Measurements from ENCODE around the gene SGIP1. TPM values are rescaled to one million over a fixed set of nuclear protein-coding genes. Genes with fewer than 3 reads are reported as not detected.

SGIP1 gene
- total and polyA plus RNA-seq, 2 experiments from 2014 or later, result 4.0 to 7.7 TPM

GRCh38 chr1:66679140-66679539, 145.2 kb downstream of the SGIP1 start:
- 84 to 86% methylated on average over 5 of the region's 5 CpGs for WGBS, 2 experiments (ENCODE audit: low coverage in 1 of 2, low lambda C conversion rate in 2 of 2, missing lambda C conversion rate in 2 of 2)
- H3K9me3 ChIP-seq (ENCODE audit: low read depth), result no peaks in the 10 kb centered on the region
- DNase-seq, result no peak

GRCh38 chr1:66681686-66682085, 147.7 kb downstream of the SGIP1 start:
- no peaks in the 10 kb centered on the region for H3K27me3 ChIP-seq (replicated peaks; ENCODE audit: insufficient read depth)
- no peak overlapping the region for H3K27ac ChIP-seq
- no peak overlapping the region for H2AFZ ChIP-seq
- H3K4me2 ChIP-seq (ENCODE audit: unreplicated experiment), result no peak overlapping the region
- no peak for TF ChIP-seq EZH2 (IDR thresholded peaks at IDR 0.05; ENCODE audit: insufficient read depth, poor library complexity, severe bottlenecking)
- TF ChIP-seq EZH2phosphoT487 (IDR thresholded peaks at IDR 0.05; ENCODE audit: insufficient read depth, low read depth), result no peak
- peaks cover 31% of the 10 kb centered on the region for H3K4me1 ChIP-seq (ENCODE audit: insufficient read depth)
- in situ Hi-C loops (cut with MboI), result no loop called here
- no peaks in the 10 kb centered on the region for H3K9me2 ChIP-seq (ENCODE audit: insufficient read depth)
- H3F3A ChIP-seq (ENCODE audit: insufficient read depth), result peaks cover 29% of the 10 kb centered on the region
- no peak overlapping the region for H3K9ac ChIP-seq
- no peak for DNase-seq
- no peak overlapping the region for H3K4me3 ChIP-seq
- H3K36me3 ChIP-seq (ENCODE audit: low read depth), result no peaks in the 10 kb centered on the region
- WGBS, 2 experiments (ENCODE audit: low coverage in 1 of 2, low lambda C conversion rate in 2 of 2, missing lambda C conversion rate in 2 of 2), result 93 to 97% methylated on average over 2 of the region's 2 CpGs
- no peaks in the 10 kb centered on the region for H3K79me2 ChIP-seq (ENCODE audit: insufficient read depth)
- H3K9me3 ChIP-seq (ENCODE audit: low read depth), result no peaks in the 10 kb centered on the region
- H4K20me1 ChIP-seq (ENCODE audit: insufficient read depth), result no peaks in the 10 kb centered on the region

More at GRCh38 chr1:66679140-66679539, 145.2 kb downstream of the SGIP1 start:
- H3K27me3 ChIP-seq (replicated peaks; ENCODE audit: insufficient read depth), result no peaks in the 10 kb centered on the region
- H2AFZ ChIP-seq, result no peak overlapping the region
- H3K9ac ChIP-seq, result no peak overlapping the region
- no peaks in the 10 kb centered on the region for H3K36me3 ChIP-seq (ENCODE audit: low read depth)
- no peak overlapping the region for H3K4me2 ChIP-seq (ENCODE audit: unreplicated experiment)
- no peaks in the 10 kb centered on the region for H3K79me2 ChIP-seq (ENCODE audit: insufficient read depth)
- no peak for TF ChIP-seq EZH2phosphoT487 (IDR thresholded peaks at IDR 0.05; ENCODE audit: insufficient read depth, low read depth)
- no peak for TF ChIP-seq EZH2 (IDR thresholded peaks at IDR 0.05; ENCODE audit: insufficient read depth, poor library complexity, severe bottlenecking)
- peaks cover 27% of the 10 kb centered on the region for H3F3A ChIP-seq (ENCODE audit: insufficient read depth)
- no peak overlapping the region for H3K4me3 ChIP-seq
- no peaks in the 10 kb centered on the region for H4K20me1 ChIP-seq (ENCODE audit: insufficient read depth)
- in situ Hi-C loops (cut with MboI), result no loop called here
- no peaks in the 10 kb centered on the region for H3K9me2 ChIP-seq (ENCODE audit: insufficient read depth)
- no peak overlapping the region for H3K27ac ChIP-seq
- peaks cover 22% of the 10 kb centered on the region for H3K4me1 ChIP-seq (ENCODE audit: insufficient read depth)

GRCh38 chr1:66682106-66682505, 148.2 kb downstream of the SGIP1 start:
- Histone ChIP-seq H3K27ac (no peak overlapping the region), H3F3A (ENCODE audit: insufficient read depth) (peaks cover 26% of the 10 kb centered on the region), H3K79me2 (ENCODE audit: insufficient read depth) (no peaks in the 10 kb centered on the region), H3K4me2 (ENCODE audit: unreplicated experiment) (no peak overlapping the region), H4K20me1 (ENCODE audit: insufficient read depth) (no peaks in the 10 kb centered on the region), H3K9me2 (ENCODE audit: insufficient read depth) (no peaks in the 10 kb centered on the region), H3K4me1 (ENCODE audit: insufficient read depth) (peaks cover 27% of the 10 kb centered on the region), H3K9me3 (ENCODE audit: low read depth) (no peaks in the 10 kb centered on the region), H2AFZ (no peak overlapping the region), H3K27me3 (replicated peaks; ENCODE audit: insufficient read depth) (no peaks in the 10 kb centered on the region), H3K36me3 (ENCODE audit: low read depth) (no peaks in the 10 kb centered on the region), H3K4me3 (no peak overlapping the region), H3K9ac (no peak overlapping the region)
- WGBS, 2 experiments (ENCODE audit: low coverage in 1 of 2, low lambda C conversion rate in 2 of 2, missing lambda C conversion rate in 2 of 2), result 96 to 99% methylated on average over 11 of the region's 11 CpGs
- in situ Hi-C loops (cut with MboI), result no loop called here
- no peak for TF ChIP-seq EZH2phosphoT487 (IDR thresholded peaks at IDR 0.05; ENCODE audit: insufficient read depth, low read depth)
- TF ChIP-seq EZH2 (IDR thresholded peaks at IDR 0.05; ENCODE audit: insufficient read depth, poor library complexity, severe bottlenecking), result no peak
- no peak for DNase-seq

- no peaks in the 10 kb centered on the region for H3K9me2 ChIP-seq (ENCODE audit: insufficient read depth)
- H3K9ac ChIP-seq, result no peak overlapping the region
- H3K79me2 ChIP-seq (ENCODE audit: insufficient read depth), result no peaks in the 10 kb centered on the region
- H3K4me3 ChIP-seq, result no peak overlapping the region
- no peak for TF ChIP-seq EZH2phosphoT487 (IDR thresholded peaks at IDR 0.05; ENCODE audit: insufficient read depth, low read depth)
- no peak for TF ChIP-seq EZH2 (IDR thresholded peaks at IDR 0.05; ENCODE audit: insufficient read depth, poor library complexity, severe bottlenecking)
- no peak overlapping the region for H3K4me2 ChIP-seq (ENCODE audit: unreplicated experiment)
- no peaks in the 10 kb centered on the region for H3K27me3 ChIP-seq (replicated peaks; ENCODE audit: insufficient read depth)
- H3K36me3 ChIP-seq (ENCODE audit: low read depth), result no peaks in the 10 kb centered on the region
- in situ Hi-C loops (cut with MboI), result no loop called here
- no peaks in the 10 kb centered on the region for H3K9me3 ChIP-seq (ENCODE audit: low read depth)
- H2AFZ ChIP-seq, result no peak overlapping the region
- no peak for DNase-seq
- peaks cover 13% of the 10 kb centered on the region; the same call in 1 of the 2 replicates for H3F3A ChIP-seq (ENCODE audit: insufficient read depth)
- 84 to 87% methylated on average over 3 of the region's 3 CpGs for WGBS, 2 experiments (ENCODE audit: low coverage in 1 of 2, low lambda C conversion rate in 2 of 2, missing lambda C conversion rate in 2 of 2)
- peaks cover 17% of the 10 kb centered on the region for H3K4me1 ChIP-seq (ENCODE audit: insufficient read depth)
- H4K20me1 ChIP-seq (ENCODE audit: insufficient read depth), result no peaks in the 10 kb centered on the region
- H3K27ac ChIP-seq, result no peak overlapping the region
Observed at GRCh38 chr1:66684353-66684752, 150.4 kb downstream of the SGIP1 start.

- H3K27ac ChIP-seq, result no peak overlapping the region
- peaks cover 13% of the 10 kb centered on the region; the same call in 1 of the 2 replicates for H3F3A ChIP-seq (ENCODE audit: insufficient read depth)
- no peaks in the 10 kb centered on the region for H3K36me3 ChIP-seq (ENCODE audit: low read depth)
- H3K9me2 ChIP-seq (ENCODE audit: insufficient read depth), result no peaks in the 10 kb centered on the region
- H3K4me3 ChIP-seq, result no peak overlapping the region
- no peaks in the 10 kb centered on the region for H4K20me1 ChIP-seq (ENCODE audit: insufficient read depth)
- no peak overlapping the region for H3K9ac ChIP-seq
- peaks cover 17% of the 10 kb centered on the region for H3K4me1 ChIP-seq (ENCODE audit: insufficient read depth)
- no peaks in the 10 kb centered on the region for H3K27me3 ChIP-seq (replicated peaks; ENCODE audit: insufficient read depth)
- TF ChIP-seq EZH2 (IDR thresholded peaks at IDR 0.05; ENCODE audit: insufficient read depth, poor library complexity, severe bottlenecking), result no peak
- no peak for TF ChIP-seq EZH2phosphoT487 (IDR thresholded peaks at IDR 0.05; ENCODE audit: insufficient read depth, low read depth)
- no peaks in the 10 kb centered on the region for H3K79me2 ChIP-seq (ENCODE audit: insufficient read depth)
- in situ Hi-C loops (cut with MboI), result no loop called here
- no peak overlapping the region for H2AFZ ChIP-seq
- H3K9me3 ChIP-seq (ENCODE audit: low read depth), result no peaks in the 10 kb centered on the region
- peak; percentile 17 for DNase-seq
- peak overlapping the region; percentile 21 for H3K4me2 ChIP-seq (ENCODE audit: unreplicated experiment)
Observed at GRCh38 chr1:66685265-66685664, 151.3 kb downstream of the SGIP1 start.
